ENCODE results near the gene WDR6.

GRCh38 chr3:49024449-49024848, 17.3 kb downstream of the WDR6 start:
- TF ChIP-seq CTCF (IDR thresholded peaks at IDR 0.05) (no peak), POLR2A (IDR thresholded peaks at IDR 0.05) (no peak), EP300 (IDR thresholded peaks at IDR 0.05) (no peak)
